ENCODE data around the gene PSD2.

The PSD2 gene

DNA sequence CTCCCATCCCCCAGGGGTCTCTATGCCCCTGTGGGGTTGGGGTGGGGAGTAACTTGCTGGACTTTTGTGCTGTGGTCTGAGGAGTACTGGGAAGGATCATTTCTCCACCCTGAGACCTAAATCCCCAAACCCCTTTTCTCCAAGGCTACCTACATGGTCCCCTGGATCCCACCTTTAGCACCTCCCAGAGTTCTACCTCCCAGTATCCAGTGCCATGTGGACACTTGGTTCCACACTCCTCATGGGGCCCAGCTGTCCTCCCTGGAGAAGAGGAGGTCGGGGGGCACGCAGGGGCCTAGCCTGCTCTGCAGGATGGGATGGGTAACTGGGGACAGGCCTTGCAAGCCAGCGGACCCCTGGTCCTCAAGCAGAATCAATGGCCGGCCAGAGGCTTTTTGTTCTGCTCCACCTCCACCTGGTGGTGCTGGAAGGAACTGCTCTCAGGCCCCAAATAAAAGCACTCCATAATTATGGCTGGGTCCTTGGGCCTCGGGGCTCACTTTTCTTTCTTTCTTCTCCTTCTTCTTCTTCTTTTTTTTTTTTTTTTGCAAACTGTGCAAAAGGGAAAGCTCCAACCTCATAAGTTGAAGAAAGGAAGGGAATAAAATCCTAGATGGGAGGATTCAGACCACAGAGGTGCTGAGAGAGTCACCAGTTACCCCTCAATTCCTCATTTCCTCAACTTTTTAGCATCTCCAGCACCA is 68.4 kb downstream of the PSD2 start:
- TF ChIP-seq, protein P1, sequence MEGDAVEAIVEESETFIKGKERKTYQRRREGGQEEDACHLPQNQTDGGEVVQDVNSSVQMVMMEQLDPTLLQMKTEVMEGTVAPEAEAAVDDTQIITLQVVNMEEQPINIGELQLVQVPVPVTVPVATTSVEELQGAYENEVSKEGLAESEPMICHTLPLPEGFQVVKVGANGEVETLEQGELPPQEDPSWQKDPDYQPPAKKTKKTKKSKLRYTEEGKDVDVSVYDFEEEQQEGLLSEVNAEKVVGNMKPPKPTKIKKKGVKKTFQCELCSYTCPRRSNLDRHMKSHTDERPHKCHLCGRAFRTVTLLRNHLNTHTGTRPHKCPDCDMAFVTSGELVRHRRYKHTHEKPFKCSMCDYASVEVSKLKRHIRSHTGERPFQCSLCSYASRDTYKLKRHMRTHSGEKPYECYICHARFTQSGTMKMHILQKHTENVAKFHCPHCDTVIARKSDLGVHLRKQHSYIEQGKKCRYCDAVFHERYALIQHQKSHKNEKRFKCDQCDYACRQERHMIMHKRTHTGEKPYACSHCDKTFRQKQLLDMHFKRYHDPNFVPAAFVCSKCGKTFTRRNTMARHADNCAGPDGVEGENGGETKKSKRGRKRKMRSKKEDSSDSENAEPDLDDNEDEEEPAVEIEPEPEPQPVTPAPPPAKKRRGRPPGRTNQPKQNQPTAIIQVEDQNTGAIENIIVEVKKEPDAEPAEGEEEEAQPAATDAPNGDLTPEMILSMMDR (IDR thresholded peaks at IDR 0.05; ENCODE audit: low read depth, low read length), result peak; percentile 81
- TF ChIP-seq, protein P2, sequence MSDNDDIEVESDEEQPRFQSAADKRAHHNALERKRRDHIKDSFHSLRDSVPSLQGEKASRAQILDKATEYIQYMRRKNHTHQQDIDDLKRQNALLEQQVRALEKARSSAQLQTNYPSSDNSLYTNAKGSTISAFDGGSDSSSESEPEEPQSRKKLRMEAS (IDR thresholded peaks at IDR 0.05; ENCODE audit: low read depth, low read length), result no peak
- H3K4me3 ChIP-seq (ENCODE audit: low read depth, low read length), result no peak overlapping the region
- DNase-seq (ENCODE audit: low read depth), result peak; percentile 52

DNA sequence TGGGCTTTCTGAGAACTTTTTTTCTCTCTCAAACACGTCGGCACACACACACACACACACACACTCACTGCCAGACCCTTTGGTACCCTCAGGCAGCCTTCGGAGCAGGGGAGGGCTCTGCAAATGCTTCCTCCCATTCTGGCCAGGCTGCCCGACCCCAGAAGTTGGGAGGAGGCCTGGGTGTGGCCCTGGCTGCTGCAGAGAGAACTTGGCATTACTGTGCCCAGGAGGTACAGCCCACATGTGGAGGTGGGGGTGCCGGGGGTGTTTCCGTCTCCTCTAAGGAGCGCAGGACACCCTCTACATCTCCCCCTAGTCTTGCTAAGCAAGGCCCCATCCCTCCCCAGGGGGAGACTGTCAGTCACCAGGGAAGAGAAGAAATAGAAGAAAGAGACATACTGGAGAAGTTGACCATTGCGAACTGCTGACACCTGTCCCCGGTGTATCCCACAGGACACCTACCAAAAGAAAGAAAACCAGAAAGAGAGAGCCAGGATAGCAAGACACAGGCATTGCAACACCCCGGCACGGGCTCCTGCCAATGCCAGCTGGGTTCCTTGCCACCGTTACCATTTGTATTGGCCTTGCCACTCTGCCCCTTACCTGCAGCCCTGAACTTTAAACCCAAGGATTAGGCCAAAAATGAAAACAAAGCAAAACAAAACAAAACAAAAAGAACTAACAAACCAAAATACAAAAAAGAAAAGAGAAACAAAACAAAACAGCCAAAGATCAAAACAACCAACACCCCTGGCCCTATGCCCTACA is 69.3 kb downstream of the PSD2 start:
- no peak overlapping the region for H3K4me3 ChIP-seq (ENCODE audit: low read depth, low read length)
- DNase-seq (ENCODE audit: low read depth), result no peak
- TF ChIP-seq, protein P2 (IDR thresholded peaks at IDR 0.05; ENCODE audit: low read depth, low read length), result no peak
- no peak for TF ChIP-seq MYC (IDR thresholded peaks at IDR 0.05; ENCODE audit: low read depth, low read length)
- TF ChIP-seq, protein P1 (IDR thresholded peaks at IDR 0.05; ENCODE audit: low read depth, low read length), result no peak
- no peak for TF ChIP-seq POLR2A (IDR thresholded peaks at IDR 0.05; ENCODE audit: extremely low read depth, insufficient read length)

DNA sequence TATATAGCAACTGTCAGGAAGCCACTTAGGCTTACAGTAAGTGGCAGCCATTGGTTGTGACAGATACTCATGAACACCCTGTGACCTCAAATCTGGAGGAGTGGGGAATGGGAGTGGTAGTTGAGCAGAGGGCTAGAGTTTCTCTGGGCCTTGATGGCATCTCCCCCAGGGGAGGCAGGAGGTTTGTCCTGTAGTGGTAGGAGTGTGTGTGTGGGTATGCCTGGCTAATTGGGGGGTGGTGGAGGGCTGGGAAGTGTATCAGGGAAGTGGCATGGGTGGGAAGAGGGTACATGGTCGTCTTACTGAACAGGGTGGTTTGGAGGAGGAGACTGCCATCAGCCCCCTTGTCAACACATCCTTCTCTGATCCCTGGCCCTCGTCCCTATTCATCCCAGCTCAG is 71.5 kb downstream of the PSD2 start:
- no peak for DNase-seq (ENCODE audit: low read depth)
- H3K4me3 ChIP-seq (ENCODE audit: low read depth, low read length), result no peak overlapping the region
- TF ChIP-seq MYC (IDR thresholded peaks at IDR 0.05; ENCODE audit: low read depth, low read length) (no peak), POLR2A (IDR thresholded peaks at IDR 0.05; ENCODE audit: extremely low read depth, insufficient read length) (no peak)
- TF ChIP-seq, protein P1 (IDR thresholded peaks at IDR 0.05; ENCODE audit: low read depth, low read length), result no peak
- TF ChIP-seq, protein P2 (IDR thresholded peaks at IDR 0.05; ENCODE audit: low read depth, low read length), result no peak

DNA sequence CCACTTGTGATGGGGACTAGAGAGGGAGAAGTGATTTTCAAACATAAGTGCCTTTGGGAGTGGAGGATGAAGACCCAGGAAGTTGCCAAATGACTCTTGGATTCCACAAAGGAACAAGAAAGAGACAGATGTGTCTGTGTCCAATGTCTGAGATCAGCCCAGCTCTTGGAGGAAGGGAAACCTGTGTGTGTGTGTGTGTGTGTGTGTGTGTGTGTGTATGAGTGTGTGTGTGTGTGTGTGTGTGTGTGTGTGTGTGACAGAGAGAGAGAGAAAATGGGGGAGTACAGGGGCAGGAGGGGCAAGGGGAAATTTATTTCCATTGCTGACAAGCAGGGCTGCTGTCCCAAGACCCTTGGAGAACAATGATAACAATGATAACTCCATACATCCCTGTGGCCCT is 72.0 kb downstream of the PSD2 start:
- TF ChIP-seq, protein P1 (IDR thresholded peaks at IDR 0.05; ENCODE audit: low read depth, low read length), result no peak
- TF ChIP-seq MYC (IDR thresholded peaks at IDR 0.05; ENCODE audit: low read depth, low read length) (no peak), POLR2A (IDR thresholded peaks at IDR 0.05; ENCODE audit: extremely low read depth, insufficient read length) (no peak)
- TF ChIP-seq, protein P2 (IDR thresholded peaks at IDR 0.05; ENCODE audit: low read depth, low read length), result no peak
- no peak overlapping the region for H3K4me3 ChIP-seq (ENCODE audit: low read depth, low read length)
- no peak for DNase-seq (ENCODE audit: low read depth)

DNA sequence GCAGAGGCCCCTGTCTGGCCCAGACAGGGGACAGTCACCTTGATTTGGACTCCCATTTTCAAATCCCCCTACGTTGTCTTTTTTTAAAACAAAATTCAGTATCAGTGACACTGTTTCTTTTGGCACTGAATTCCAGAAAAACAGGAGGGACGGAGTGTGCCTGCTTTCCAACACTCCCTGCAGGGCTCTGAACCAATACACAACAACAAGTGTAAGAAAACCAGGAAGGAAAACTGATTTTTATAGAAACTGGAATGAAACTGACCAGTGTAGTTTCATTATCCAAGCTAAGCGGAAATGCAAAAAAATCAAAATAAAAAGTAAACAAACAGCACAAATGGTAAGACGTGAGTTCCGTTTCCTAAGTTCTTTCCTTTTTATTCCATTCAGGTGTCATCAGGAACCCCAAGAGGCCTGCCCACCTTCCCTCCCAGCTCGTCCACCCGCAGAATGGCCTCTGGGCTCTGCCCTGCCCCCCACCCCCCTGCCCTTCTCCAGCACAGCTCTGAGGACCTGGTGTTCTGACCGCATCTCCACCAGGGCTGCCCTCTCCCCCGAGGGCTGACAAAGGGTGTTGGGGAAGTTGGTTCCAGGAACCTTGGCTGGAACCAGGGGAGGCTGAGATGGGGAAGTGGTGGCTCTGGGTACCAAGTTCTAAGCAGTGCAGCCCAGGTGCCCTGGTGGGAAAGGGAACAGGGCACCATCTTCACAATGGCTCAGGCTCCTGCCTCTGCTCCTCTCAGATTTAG is 73.6 kb downstream of the PSD2 start:
- DNase-seq (ENCODE audit: low read depth), result no peak
- no peak for TF ChIP-seq POLR2A (IDR thresholded peaks at IDR 0.05; ENCODE audit: extremely low read depth, insufficient read length)
- TF ChIP-seq, protein P1 (IDR thresholded peaks at IDR 0.05; ENCODE audit: low read depth, low read length), result no peak
- H3K4me3 ChIP-seq (ENCODE audit: low read depth, low read length), result no peak overlapping the region

Data from NB4 (cell line).